Parathyroid adenoma (tissue), 2 donors: ENCODE results near the gene FAM186B.

Source experiments
- H2AFZ ChIP-seq: fragments of 300-600 bp; sonication (generic); one replicate; pipeline ENCODE4 v1.7.0; 2017; ENCODE audit warnings: antibody characterized with exemption, mild to moderate bottlenecking
- H3K27ac ChIP-seq: fragments of 300-600 bp; sonication (generic); one replicate; pipeline ENCODE4 v1.7.0; 2017
- H3K27me3 ChIP-seq: fragments of 300-600 bp; sonication (generic); one replicate; pipeline ENCODE4 v1.7.0; 2017; ENCODE audit warnings: low read length; ENCODE audit not compliant: control insufficient read depth, insufficient read depth
- H3K36me3 ChIP-seq: fragments of 300-600 bp; sonication (generic); one replicate; pipeline ENCODE4 v1.7.0; 2017; ENCODE audit warnings: low read length; ENCODE audit not compliant: control insufficient read depth, insufficient read depth
- H3K4me1 ChIP-seq: fragments of 300-600 bp; sonication (generic); one replicate; pipeline ENCODE4 v1.7.0; 2017; ENCODE audit warnings: control low read depth
- H3K4me2 ChIP-seq: fragments of 300-600 bp; sonication (generic); one replicate; pipeline ENCODE4 v1.7.0; 2017; ENCODE audit warnings: low read length
- H3K4me3 ChIP-seq: fragments of 300-600 bp; sonication (generic); one replicate; pipeline ENCODE4 v1.7.0; 2017; ENCODE audit warnings: low read depth, low read length
- H3K79me2 ChIP-seq: fragments of 300-600 bp; sonication (generic); one replicate; pipeline ENCODE4 v1.7.0; 2017; ENCODE audit warnings: control low read depth
- H3K9ac ChIP-seq: fragments of 300-600 bp; sonication (generic); one replicate; pipeline ENCODE4 v1.7.0; 2017; ENCODE audit warnings: mild to moderate bottlenecking
- H3K9me3 ChIP-seq: fragments of 300-600 bp; sonication (generic); one replicate; pipeline ENCODE4 v1.7.0; 2017; ENCODE audit warnings: low read length; ENCODE audit not compliant: control insufficient read depth
- CTCF ChIP-seq: fragments of 300-600 bp; sonication (generic); IDR thresholded peaks from one replicate; pipeline ENCODE4 v1.7.0; 2017; ENCODE audit warnings: antibody characterized with exemption, mild to moderate bottlenecking
- donor health status: primary hyperparathyroidism.

Gene FAM186B

GRCh38 chr12:49621651-49622500 is 16.4 kb upstream of the FAM186B start:
- Histone ChIP-seq H3K9me3 (no peaks in the 10 kb centered on the region), H3K9ac (no peak overlapping the region), H3K4me2 (peak overlapping the region; percentile 73), H3K27me3 (no peaks in the 10 kb centered on the region), H2AFZ (peak overlapping the region; percentile 97), H3K27ac (peak overlapping the region; percentile 71), H3K4me1 (peaks cover 5% of the 10 kb centered on the region), H3K4me3 (peak overlapping the region; percentile 76), H3K79me2 (peaks cover 3% of the 10 kb centered on the region), H3K36me3 (no peaks in the 10 kb centered on the region)
- no peak for TF ChIP-seq CTCF

GRCh38 chr12:49619286-49619685 is 13.8 kb upstream of the FAM186B start:
- no peaks in the 10 kb centered on the region for H3K9me3 ChIP-seq

GRCh38 chr12:49618576-49618975 is 13.1 kb upstream of the FAM186B start:
- Histone ChIP-seq H3K27ac (no peak overlapping the region), H2AFZ (no peak overlapping the region), H3K9ac (no peak overlapping the region), H3K9me3 (no peaks in the 10 kb centered on the region), H3K4me1 (peaks cover 5% of the 10 kb centered on the region), H3K27me3 (no peaks in the 10 kb centered on the region), H3K79me2 (peaks cover 3% of the 10 kb centered on the region), H3K36me3 (no peaks in the 10 kb centered on the region), H3K4me3 (no peak overlapping the region), H3K4me2 (no peak overlapping the region)
- TF ChIP-seq CTCF, result no peak

More at GRCh38 chr12:49619286-49619685, 13.8 kb upstream of the FAM186B start:
- Histone ChIP-seq H3K27me3 (no peaks in the 10 kb centered on the region), H3K9ac (no peak overlapping the region), H2AFZ (no peak overlapping the region), H3K27ac (no peak overlapping the region), H3K4me2 (no peak overlapping the region), H3K4me3 (no peak overlapping the region), H3K4me1 (peaks cover 5% of the 10 kb centered on the region), H3K36me3 (no peaks in the 10 kb centered on the region), H3K79me2 (peaks cover 3% of the 10 kb centered on the region)
- no peak for TF ChIP-seq CTCF

GRCh38 chr12:49616533-49617219 is 11.2 kb upstream of the FAM186B start:
- Histone ChIP-seq H3K9ac (no peak overlapping the region), H3K9me3 (no peaks in the 10 kb centered on the region), H3K4me2 (no peak overlapping the region), H2AFZ (no peak overlapping the region), H3K27ac (no peak overlapping the region), H3K4me1 (no peaks in the 10 kb centered on the region), H3K27me3 (no peaks in the 10 kb centered on the region), H3K36me3 (no peaks in the 10 kb centered on the region), H3K79me2 (peaks cover 3% of the 10 kb centered on the region), H3K4me3 (no peak overlapping the region)
- no peak for TF ChIP-seq CTCF
